Neural crest cell (in vitro differentiated cells): ENCODE data around the gene NTM. TPM values are rescaled to one million over a fixed set of nuclear protein-coding genes. Genes with fewer than 3 reads are reported as not detected.
A peak's percentile ranks its signal among the peaks of the same experiment; 100 is the strongest.

ENCODE experiments used
- DNase-seq: peaks from one replicate; pipeline ENCODE4 v3.0.0; 2021; ENCODE audit warnings: low read depth, mixed read lengths, low spot score
- H3K27ac Mint-ChIP-seq: one replicate; pipeline ENCODE4 v1.8.0; 2021; ENCODE audit warnings: mild to moderate bottlenecking, mixed read lengths; ENCODE audit not compliant: unreplicated experiment
- H3K27me3 Mint-ChIP-seq: 2 replicates; pipeline ENCODE4 v1.8.0; 2021; ENCODE audit warnings: low read depth, mild to moderate bottlenecking, mixed read lengths
- H3K36me3 Mint-ChIP-seq: 2 replicates; pipeline ENCODE4 v1.8.0; 2021; ENCODE audit warnings: low read depth, mild to moderate bottlenecking, mixed read lengths
- H3K4me1 Mint-ChIP-seq: 2 replicates; pipeline ENCODE4 v1.8.0; 2021; ENCODE audit warnings: mixed read lengths
- H3K4me3 Mint-ChIP-seq: one replicate; pipeline ENCODE4 v1.8.0; 2021; ENCODE audit warnings: mild to moderate bottlenecking, mixed read lengths
- H3K9me3 Mint-ChIP-seq: 2 replicates; pipeline ENCODE4 v1.8.0; 2021; ENCODE audit warnings: mixed read lengths
- CTCF ChIP-seq: fragments of 200-600 bp; sonication (generic); conservative IDR thresholded peaks from 2 replicates; pipeline ENCODE4 v1.5.0; 2021; ENCODE audit warnings: antibody characterized with exemption, mild to moderate bottlenecking
- total RNA-seq: library from RNA; stranded (reverse); gene quantifications from 2 replicates; pipeline ENCODE4 v1.2.1, GENCODE V29; 2021

NTM gene
- total RNA-seq, 1 donor from 2014 or later: 11.3 TPM

DNA sequence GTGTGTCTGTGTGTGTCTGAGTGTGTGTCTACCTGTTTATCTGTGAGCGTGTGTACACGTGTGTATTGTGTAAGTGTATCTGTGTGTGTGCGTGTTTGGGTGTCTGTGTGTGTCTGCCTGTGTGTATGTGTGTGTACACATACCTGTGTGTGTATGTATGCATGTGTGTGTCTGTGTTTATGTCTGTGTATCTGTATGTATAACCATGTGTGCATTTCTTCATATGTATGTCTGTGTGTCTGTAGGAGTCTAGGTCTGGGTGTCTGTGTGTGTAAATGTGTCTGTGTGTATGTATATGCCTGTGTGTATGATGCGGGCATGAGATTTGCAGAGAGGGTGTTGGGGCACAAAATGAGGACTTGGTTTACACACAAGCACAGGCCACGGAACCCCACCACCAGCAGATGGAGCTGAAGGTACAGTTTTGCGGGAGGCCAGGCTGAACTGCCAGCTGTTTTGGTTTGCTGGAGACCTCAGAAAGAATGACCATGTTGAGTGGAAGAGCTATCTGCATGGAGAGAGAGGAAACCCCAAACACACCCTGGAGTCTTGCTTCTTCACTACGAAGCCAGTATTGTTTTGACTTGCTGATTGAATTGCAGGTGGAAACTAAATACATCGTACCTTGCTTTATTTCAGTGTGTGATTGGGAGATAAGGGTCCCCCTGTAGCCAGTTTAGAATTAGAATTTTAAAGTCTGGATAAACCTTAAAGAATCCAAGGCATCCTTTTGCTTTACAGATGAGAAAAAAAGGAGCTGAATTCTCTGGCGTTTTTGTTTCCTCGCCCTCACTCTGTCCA lies 497.2 kb downstream of the NTM start:
- peak; percentile 69 for DNase-seq
- Mint-ChIP-seq H3K4me3 (no peak overlapping the region), H3K36me3 (no peaks in the 10 kb centered on the region), H3K9me3 (no peaks in the 10 kb centered on the region), H3K4me1 (peaks cover 18% of the 10 kb centered on the region), H3K27me3 (no peaks in the 10 kb centered on the region), H3K27ac (no peak overlapping the region)
- peak; percentile 80 for TF ChIP-seq CTCF

DNA sequence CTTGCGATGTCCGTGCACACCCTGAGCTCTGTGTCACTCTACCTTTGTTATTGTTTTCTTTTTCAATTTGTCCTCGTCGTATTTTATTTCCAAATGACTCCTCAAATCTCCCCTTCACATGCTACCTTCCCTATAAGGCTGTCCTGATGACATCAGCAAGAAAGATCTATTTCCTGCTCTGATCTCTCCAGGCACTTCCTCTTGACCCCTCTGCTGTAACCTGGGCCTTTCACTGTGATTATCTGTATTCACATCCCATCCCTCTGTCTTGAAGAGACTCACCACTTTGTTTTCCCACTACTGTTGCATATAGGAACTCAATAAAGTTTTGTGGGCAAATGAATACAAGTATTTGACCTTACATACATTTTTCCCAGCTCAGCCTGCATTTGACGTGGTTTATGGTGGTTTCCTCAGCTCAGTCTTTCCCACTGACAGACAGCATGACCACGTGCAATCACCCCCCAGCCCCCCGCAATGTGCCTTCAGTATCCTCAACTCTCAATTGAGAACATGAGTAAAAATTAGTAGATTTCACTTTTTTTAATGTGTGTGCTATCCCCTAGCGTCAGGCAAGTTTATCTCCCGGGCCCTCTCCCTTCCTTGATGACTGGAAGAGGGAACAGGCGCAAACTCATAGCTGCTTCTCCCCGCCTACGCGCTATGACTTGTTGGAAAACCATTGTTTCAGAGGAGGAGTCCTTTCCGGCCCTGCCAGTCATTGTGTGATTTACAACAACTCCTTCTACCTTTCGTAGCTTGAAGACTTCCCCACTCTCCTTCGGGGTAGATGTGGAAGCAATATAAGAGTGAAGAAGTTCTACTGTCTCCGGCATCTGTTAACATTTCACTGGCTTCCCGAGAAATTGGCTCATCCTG lies 498.5 kb downstream of the NTM start:
- Mint-ChIP-seq H3K4me1 (peaks cover 18% of the 10 kb centered on the region), H3K27ac (peak overlapping the region; percentile 2), H3K27me3 (no peaks in the 10 kb centered on the region), H3K4me3 (no peak overlapping the region), H3K9me3 (no peaks in the 10 kb centered on the region), H3K36me3 (no peaks in the 10 kb centered on the region)
- TF ChIP-seq CTCF: no peak
- DNase-seq: no peak

- no peaks in the 10 kb centered on the region for H3K36me3 Mint-ChIP-seq
- H3K4me3 Mint-ChIP-seq: no peak overlapping the region
- no peaks in the 10 kb centered on the region for H3K27me3 Mint-ChIP-seq
- no peak overlapping the region for H3K27ac Mint-ChIP-seq
- peaks cover 18% of the 10 kb centered on the region for H3K4me1 Mint-ChIP-seq
- TF ChIP-seq CTCF: no peak
- H3K9me3 Mint-ChIP-seq: no peaks in the 10 kb centered on the region
- DNase-seq: no peak
Observed at GRCh38 chr11:131870305-131870704, 499.9 kb downstream of the NTM start.

- TF ChIP-seq CTCF: no peak
- no peaks in the 10 kb centered on the region for H3K27me3 Mint-ChIP-seq
- H3K9me3 Mint-ChIP-seq: no peaks in the 10 kb centered on the region
- peaks cover 18% of the 10 kb centered on the region for H3K4me1 Mint-ChIP-seq
- no peak overlapping the region for H3K27ac Mint-ChIP-seq
- H3K36me3 Mint-ChIP-seq: no peaks in the 10 kb centered on the region
- DNase-seq: no peak
- H3K4me3 Mint-ChIP-seq: no peak overlapping the region
Observed at GRCh38 chr11:131871006-131871405, 500.6 kb downstream of the NTM start.

GRCh38 chr11:131874070-131874469 lies 503.7 kb downstream of the NTM start:
- H3K4me1 Mint-ChIP-seq: peaks cover 9% of the 10 kb centered on the region
- H3K36me3 Mint-ChIP-seq: no peaks in the 10 kb centered on the region
- H3K27ac Mint-ChIP-seq: no peak overlapping the region
- H3K4me3 Mint-ChIP-seq: no peak overlapping the region
- TF ChIP-seq CTCF: no peak
- no peaks in the 10 kb centered on the region for H3K27me3 Mint-ChIP-seq
- DNase-seq: no peak
- no peaks in the 10 kb centered on the region for H3K9me3 Mint-ChIP-seq
